Activated CD4-positive, alpha-beta T cell treated with anti-CD3 and anti-CD28 coated beads, Interleukin-2, Interleukin-6, amounts not matched to agents 100 ng/mL and 50 ng/mL, durations not matched to agents 16 hours and 8 hours (primary cell): Measurements from ENCODE around the gene PRDM15.
"Not testable (repeated sequence)": the region's sequence is repeated elsewhere in the genome, so short reads cannot be mapped to it uniquely, and the experiment has no call there.

Source experiments
- DNase-seq: peaks from one replicate; pipeline ENCODE4 v3.0.0-alpha.2; 2020

The PRDM15 gene

GRCh38 chr21:41803316-41803715 lies 75.8 kb downstream of the PRDM15 start:
- no peak for DNase-seq

DNA sequence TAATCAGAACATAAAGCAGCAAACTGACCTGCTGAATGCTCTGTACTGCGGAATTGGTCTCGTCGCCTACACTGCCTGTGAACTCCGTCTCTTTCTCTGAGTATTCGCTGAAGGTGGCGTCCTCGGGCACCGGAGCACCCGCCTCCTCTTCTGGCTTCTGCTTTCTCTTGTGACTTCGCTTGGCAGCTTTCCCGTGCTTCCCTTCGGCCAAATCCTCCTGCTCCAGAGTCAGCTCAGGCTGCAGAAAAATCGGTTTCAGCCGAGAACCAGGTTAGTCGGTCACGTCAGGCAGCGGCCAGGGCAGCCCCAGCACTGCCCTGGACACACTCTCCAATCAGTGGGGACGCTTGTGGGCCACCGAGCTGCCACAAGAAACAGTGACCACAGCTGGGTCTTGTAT lies 76.5 kb downstream of the PRDM15 start:
- no peak for DNase-seq

DNA sequence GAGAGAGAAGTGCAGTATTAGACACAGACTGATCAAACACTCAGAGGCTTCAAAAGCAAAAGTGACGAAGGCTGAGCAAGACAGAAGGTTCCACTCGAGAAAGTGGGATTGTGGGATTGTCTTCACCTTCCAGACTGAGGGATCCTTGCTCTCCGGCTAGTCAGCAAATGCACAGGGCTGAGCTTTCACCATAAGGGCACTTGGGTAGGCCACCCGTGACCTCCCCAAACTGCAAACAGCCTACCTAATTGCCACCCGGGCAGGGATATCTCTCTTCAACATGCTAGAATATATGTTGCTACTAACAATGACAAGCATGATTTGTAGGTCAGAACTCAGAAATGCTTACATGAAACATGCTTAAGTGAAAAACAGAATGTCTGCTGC lies 77.0 kb downstream of the PRDM15 start:
- no peak for DNase-seq

DNA sequence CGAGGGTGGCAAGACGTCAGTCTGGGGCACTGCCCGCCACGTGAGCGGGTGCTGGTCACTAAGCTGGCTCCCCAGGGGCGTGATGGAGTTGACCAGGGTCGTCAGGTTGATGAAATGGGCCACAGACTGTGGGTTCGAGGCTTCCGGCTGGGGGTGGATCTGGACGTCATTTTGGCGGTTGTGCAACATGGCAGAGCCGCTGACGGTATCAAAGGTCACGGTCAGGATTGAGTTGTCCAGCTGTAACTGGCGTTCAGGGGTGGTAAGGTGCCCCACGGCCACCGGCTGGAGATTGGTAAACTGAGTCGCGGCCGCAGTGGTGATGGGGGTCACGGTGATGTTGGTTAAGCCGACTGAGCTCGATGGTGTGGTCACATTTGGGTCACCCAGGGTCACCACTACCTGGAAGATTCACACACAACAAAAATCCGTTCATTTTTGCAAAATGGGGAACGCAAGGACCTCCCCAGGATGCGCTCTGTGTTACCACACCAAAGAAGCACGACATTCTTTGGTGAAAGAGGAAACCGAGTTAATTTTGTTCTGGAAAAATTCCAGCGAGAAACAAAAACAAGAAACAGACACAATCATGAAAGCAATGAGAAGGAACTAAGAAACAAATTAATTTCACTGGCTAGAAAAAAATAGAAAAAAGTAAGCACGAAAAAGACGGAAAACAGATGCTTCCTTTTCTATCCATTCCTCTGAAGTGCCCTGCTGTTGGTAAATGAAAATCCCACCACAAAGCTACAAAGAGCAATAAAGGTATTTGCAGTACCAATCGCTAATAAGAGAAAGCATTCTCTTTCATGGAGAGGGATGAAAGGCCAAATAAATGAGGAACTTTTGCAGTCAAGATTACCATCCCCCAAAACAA lies 77.6 kb downstream of the PRDM15 start:
- no peak for DNase-seq

- DNase-seq, result no peak
These were observed 78.5 kb downstream of the PRDM15 start for GRCh38 chr21:41800425-41801320.

DNA sequence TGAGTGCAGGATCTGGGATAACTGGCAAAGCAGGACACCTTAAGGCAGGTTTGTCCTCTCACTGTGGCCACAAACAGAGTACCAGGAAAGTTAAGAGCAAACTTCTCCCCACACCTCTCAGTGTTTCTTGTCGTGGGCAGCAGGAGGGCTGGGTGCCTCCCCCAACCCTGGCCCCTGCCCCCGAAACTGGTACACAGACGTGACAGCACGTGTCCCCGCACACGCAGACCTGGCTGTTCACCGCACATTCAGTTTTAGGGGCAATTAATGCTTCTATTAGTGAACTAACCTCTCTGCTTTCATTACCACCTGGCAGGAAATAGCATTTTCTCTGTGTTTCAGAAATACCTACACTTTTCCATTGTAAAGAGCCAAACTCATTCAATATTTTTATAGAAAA lies 79.4 kb downstream of the PRDM15 start:
- DNase-seq, result no peak

- no peak for DNase-seq
These were observed 80.8 kb downstream of the PRDM15 start for GRCh38 chr21:41798326-41798725.

DNA sequence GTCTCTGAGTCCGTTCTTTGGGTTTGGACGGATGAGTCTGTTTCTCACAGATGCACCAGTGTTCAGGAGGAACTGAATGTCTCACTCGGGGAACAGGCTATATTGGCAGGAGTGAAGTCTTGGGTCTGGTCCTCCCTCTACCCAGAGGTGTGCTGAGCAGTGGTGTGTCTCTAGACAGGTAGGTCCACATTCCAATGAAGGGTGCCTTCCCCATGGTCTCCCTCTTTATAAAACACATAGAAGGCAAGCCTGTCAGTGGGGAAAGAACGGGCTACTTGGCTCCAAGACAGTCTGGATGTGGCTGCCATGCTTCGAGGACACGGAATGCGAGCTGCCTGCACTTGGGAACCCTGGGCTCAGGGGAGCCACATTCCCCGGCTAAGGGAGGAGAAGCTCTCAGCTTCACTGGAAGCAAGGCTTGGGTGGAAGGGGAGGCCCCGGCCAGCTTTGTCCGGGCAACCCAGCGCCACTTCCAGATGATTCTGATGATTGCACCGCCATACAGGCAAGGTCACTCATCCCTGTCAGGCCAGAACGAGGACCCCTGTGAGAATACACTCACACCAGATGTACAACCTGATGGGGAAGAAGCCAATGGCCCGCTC lies 82.6 kb downstream of the PRDM15 start:
- no peak for DNase-seq

DNA sequence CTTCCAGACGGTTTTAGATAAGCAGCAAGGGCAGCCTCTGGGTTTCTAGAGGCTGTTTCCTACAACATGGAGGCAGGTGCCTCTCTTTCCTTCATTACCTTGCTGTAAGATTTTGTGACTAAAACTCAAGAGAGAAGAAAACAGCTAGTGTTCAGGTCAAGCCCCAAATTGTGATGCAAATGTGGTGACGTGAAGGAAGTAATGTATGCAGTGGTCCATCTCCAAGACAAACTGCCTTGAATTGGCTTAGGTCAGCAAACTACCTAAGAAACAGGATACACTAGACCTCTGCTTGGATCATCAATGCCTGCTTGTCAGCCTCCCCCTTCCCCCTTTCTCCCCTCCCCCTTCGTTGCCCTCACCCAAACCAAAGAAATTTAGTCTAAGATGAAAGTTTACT lies 83.4 kb downstream of the PRDM15 start:
- no peak for DNase-seq

DNA sequence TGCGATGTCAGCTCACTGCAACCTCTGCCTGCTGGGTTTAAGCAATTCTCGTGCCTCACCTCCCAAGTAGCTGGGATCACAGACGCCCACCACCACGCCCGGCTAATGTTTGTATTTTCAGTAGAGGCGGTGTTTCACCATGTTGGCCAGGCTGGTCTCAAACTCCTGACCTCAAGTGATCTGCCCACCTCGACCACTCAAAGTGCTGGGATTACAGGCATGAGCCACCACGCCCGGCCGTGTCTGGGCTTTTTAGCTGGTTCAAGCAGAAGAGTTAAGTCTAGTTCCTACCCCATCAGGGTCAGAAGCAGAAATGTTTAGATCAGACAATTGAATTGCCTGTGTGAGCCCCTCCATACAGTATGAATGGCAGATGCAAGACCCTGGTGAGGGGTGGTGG lies 84.5 kb downstream of the PRDM15 start:
- no peak for DNase-seq

- DNase-seq, result no peak
These were observed 86.4 kb downstream of the PRDM15 start for GRCh38 chr21:41792711-41793110.

DNA sequence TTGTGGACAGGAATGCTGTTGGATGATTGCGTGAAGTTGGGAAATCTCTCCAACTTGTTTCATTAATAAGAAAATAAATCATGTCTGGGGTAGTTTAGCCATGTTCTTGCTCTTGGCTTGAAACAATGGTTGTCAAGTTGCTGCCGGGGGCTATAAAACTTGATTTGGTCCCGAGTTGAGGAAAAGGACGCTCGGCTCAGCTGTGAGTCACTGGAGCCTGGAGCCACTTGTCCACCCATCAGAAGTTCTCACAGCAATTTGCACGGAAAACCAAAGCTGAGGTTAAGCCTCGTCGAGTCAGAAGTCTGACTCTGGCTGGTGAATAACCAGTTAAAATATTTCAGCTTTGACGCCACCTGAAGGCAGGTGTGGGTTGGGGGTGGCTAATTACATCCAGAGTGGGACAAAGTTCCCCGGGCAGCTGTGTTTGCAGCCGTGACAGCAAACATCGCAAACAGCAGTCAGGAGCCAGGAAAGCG lies 92.6 kb downstream of the PRDM15 start:
- no peak for DNase-seq

DNA sequence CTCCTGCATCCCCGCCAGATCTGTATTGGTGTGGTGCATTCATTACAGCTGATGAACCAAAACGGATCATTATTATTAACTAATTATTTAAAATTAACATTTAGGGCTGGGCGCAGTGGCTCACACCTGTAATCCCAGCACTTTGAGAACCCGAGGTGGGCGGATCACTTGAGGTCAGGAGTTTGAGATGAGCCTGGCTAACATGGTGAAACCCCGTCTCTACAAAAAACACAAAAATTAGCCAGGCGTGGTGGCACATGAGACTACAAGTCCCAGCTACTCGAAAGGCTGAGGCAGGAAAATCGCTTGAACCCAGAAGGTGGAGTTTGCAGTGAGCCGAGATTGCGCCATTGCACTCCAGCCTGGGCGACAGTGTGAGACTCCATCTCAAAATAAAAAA lies 93.9 kb downstream of the PRDM15 start:
- DNase-seq, result not testable (repeated sequence)

- no peak for DNase-seq
These were observed 94.6 kb downstream of the PRDM15 start for GRCh38 chr21:41784456-41785102.

DNA sequence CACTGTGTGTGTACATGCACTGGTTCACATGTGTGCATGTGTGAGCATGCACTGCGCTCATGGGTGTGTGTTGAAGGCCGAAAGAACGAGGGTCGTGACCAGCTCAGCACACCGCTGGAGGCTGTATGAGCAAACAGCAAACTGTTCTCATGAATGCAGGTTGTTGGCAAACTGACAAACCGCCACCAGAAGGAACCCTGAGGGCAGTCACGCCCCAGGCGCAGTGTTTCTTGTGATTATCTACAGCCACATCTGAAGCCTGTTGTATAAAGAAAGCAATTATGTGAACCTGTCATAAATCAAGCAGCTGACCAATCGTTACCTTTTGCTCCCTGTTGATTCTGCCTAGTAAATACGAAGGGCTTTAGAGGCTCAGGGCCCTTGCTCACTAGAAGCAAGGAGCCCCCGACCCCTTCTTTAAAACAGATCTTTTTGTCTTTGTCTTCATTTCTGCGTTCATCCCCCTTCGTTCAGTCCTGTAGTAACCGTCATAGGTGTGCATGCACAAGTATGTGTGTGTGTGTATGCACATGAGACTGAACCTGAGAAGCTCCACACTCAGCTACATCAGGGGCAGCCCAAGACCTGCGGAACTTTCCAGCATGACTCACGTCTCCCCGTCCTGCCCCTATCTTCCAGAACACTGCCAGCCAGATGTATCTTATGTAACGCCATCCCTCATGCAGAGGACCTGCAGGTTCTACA lies 95.5 kb downstream of the PRDM15 start:
- no peak for DNase-seq

GRCh38 chr21:41781050-41781410 lies 98.1 kb downstream of the PRDM15 start:
- no peak for DNase-seq

GRCh38 chr21:41780337-41781049 lies 98.7 kb downstream of the PRDM15 start:
- DNase-seq, result no peak

- DNase-seq, result no peak
These were observed 99.5 kb downstream of the PRDM15 start for GRCh38 chr21:41779659-41780058.

DNA sequence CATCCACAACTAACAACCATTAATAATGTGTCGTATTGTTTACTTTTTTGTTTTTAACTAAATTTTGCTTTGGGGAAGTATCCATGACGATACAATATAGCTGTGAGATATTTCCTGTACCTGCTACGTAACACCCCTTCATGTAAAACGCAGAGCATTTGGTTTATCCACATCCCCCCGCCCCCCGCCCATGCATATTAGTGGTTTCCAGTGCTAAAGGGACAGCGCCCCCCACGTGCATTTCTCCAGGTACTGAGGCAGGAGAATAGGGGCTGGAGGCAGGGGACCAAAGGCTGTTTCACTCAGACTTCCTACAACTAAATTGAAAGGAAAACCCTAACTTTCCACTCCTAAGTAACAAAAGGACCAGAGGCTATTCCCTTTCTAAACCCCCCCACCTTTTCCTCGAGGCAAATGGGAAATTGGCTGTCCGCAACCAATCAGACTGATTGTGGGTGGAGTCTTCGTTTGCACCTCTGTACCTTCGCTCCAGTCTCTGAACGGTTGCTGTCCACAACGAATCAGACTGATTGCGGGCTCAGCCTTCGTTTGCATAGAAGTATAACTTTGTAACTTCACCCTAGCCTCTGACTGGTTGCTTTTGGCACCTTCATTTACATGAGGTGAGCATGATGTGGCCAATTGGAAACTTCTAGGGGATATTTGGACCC lies 100.1 kb downstream of the PRDM15 start:
- DNase-seq, result no peak

DNA sequence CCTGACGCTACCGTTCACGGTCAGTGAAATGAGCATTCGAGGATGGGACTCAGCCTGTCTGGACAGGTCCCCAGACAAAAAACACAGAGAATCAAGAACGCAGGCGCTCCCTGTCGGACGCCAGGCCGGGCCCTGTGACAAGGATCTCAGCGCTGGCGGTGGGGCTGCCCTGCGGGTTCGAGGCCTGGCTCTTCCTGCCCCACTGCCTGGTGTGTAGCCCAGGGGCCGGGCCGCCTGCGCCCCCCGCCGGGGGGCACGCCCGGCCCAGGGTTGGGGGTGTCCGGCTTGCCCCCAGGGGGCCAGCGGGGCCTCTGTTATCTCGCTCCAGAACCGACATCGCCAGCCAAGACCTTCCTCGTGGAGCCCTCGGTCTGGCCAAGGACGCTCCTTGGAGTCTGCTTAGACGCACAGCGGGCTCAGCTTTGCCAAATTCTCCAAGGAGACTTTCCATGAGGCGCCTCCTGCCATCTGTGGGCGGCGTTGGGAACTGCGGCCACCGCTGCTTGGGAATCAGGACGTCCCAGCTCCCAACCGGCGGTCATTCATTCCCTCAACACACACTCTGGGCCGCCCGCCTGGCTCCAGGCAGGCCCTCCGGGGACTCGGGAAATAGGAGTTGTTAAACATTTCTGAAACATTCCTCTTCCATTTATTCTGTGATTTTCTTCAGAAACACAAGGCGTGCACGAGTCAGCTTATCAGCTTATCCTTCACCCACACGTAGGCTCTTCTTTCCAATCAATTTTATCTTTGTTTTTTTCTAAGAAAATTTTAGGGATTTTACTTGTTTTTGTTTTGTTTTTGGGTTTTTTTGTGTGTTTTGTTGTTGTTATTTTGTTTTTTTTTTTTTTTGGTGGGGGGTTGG lies 101.0 kb downstream of the PRDM15 start:
- DNase-seq, result peak; percentile 27
